Upper lobe of left lung (tissue), 4 donors: ENCODE data around the gene DNAAF9.

Experiments used
- CTCF ChIP-seq, 6 experiments: fragments of 450-650 bp in 4 of 6; fragments of 200-600 bp in 2 of 6; sonication (generic) in 2 of 6; IDR thresholded peaks; one replicate each; pipeline ENCODE4 v1.5.1; 2016 to 2019; ENCODE audit warnings: antibody characterized with exemption in 6 of 6
- EP300 ChIP-seq, 4 donors: sonication (generic); formaldehyde crosslinking; IDR thresholded peaks; one replicate each; pipeline ENCODE4 v1.5.1; 2017; ENCODE audit warnings: antibody characterized with exemption in 4 of 4, control low read depth in 2 of 4
- POLR2A ChIP-seq, 4 donors: fragments of 450-650 bp; IDR thresholded peaks; one replicate each; pipeline ENCODE4 v1.5.1; 2016 to 2017; ENCODE audit warnings: antibody characterized with exemption in 4 of 4, mild to moderate bottlenecking in 2 of 4

GRCh38 chr20:3374296-3374695 lies 33.2 kb downstream of the DNAAF9 start:
- TF ChIP-seq CTCF (IDR thresholded peaks at IDR 0.05) = no peak
- TF ChIP-seq EP300 (IDR thresholded peaks at IDR 0.05) = no peak
- TF ChIP-seq POLR2A (IDR thresholded peaks at IDR 0.05) = no peak
